HG02870 (cell line): ENCODE results near the gene IMMP2L.
A peak's percentile ranks its signal among the peaks of the same experiment; 100 is the strongest.

ENCODE experiments used
- ATAC-seq: cut with Tn5 transposase; IDR thresholded peaks from one replicate; pipeline ENCODE4 v1.9.1; 2021; ENCODE audit warnings: mild to moderate bottlenecking, moderate library complexity; ENCODE audit not compliant: unreplicated experiment

The IMMP2L gene

DNA sequence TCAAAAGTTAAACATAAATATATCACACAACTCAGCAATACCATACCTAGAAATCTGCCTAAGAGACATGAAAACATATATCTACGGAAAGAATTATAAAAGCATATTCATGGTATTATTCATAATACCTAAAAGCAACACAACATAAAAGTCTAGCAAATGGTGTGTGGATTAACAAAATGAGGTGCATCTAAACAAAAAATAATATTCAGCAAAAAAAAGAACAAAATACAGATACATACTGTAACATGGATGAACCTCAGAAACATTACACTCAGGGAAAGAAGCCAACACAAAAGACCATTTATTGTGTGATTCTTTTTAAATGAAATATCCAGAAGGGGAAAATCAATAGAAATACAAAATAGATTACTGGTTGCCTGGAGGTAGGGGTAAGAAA is 155.0 kb downstream of the IMMP2L start:
- no peak for ATAC-seq

DNA sequence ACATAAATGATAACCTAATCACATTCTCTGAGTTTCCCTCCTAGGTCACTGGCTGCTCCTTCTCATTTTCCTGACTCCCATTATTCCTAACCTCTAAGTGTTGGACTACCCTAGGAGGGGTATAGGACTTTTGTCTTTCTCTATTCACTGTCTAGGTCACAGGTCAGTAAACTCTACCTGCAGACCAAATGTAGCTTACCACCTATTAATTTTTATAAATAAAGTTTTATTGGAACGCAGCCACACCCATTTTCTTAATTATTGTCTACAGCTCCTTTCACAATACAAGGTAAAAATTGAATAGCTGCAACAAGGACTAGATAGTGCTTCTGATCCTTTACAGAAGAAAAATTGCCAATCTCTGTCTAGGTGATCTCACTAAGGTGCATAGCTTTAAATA is 156.7 kb downstream of the IMMP2L start:
- no peak for ATAC-seq

DNA sequence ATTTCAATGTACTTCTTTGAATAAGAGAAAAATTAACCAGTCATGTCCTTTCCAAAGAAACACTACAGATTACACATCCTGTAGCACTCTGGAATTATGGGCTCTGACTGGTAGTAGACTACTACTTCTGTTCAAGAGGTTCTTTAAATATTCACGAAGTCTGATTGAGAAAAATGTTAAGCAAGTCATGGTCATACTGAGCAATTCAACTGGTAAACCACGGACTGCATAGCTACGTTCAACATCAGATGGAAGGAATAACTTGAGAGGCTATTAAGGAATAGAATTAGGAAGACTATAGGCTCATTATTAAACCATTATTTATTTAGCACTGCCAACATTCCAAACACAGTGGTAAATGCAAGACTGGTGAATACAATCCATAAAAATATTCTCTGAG is 160.8 kb downstream of the IMMP2L start:
- ATAC-seq: no peak

DNA sequence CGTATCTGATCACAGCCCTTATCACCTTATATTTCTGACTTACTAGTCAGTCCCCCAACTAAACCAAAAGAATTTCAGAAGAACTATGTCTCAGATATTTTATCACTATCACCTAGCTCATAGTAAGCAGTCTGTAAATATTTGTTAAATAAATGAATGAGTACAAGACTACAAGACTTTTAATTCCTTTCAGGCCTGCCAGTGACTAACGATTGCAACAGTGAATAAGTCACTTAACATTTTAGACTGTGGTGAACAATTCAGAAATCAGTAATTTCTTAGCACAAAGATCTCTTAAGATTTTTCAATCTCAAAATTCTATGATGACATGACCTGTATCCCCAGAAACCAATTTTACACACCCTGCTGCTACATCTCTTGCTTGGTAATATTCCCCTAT is 162.2 kb downstream of the IMMP2L start:
- no peak for ATAC-seq

DNA sequence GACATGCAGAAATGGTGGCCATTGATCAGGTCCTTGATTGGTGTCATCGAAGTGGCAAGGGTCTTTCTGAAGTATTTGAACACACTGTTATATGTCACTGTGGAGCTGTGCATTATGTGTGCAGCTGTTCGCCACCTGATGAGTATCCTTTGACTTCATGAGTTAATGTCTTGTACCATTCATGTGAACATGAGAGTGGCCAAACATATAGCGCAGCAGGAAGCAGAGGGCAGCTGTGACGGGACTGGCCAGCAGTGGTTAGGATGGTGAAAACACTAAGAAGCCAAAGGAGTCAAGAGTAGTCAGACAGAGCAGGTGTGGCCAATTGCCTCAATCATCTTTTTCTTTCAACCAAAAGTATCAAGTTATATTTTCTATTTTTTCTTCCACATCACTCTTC is 167.4 kb downstream of the IMMP2L start:
- no peak for ATAC-seq

GRCh38 chr7:111393011-111393754 is 169.1 kb downstream of the IMMP2L start:
- ATAC-seq: no peak

- no peak for ATAC-seq
Observed at GRCh38 chr7:111392294-111392693, 170.0 kb downstream of the IMMP2L start.

DNA sequence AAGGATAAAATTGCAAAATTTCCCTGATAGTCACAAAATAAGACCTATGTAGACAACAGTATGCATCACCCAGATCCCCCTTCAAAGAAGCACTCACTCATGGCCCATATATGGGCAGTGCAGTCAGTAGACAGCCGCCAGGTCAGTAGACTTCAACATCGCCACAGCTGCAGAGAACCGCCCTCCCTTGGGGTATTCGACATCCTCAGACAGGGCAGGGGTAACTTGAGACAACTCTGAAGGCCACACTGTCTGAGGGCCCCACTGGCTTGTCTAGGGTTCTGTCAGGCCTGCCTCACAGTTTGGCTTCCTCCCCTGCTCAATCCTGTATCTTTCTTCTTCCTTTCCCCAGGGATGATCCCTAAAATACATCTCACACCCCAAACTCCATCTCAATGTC is 172.3 kb downstream of the IMMP2L start:
- no peak for ATAC-seq

GRCh38 chr7:111388912-111389311 is 173.4 kb downstream of the IMMP2L start:
- ATAC-seq: peak; percentile 76

- ATAC-seq: no peak
Observed at GRCh38 chr7:111388016-111388415, 174.3 kb downstream of the IMMP2L start.

DNA sequence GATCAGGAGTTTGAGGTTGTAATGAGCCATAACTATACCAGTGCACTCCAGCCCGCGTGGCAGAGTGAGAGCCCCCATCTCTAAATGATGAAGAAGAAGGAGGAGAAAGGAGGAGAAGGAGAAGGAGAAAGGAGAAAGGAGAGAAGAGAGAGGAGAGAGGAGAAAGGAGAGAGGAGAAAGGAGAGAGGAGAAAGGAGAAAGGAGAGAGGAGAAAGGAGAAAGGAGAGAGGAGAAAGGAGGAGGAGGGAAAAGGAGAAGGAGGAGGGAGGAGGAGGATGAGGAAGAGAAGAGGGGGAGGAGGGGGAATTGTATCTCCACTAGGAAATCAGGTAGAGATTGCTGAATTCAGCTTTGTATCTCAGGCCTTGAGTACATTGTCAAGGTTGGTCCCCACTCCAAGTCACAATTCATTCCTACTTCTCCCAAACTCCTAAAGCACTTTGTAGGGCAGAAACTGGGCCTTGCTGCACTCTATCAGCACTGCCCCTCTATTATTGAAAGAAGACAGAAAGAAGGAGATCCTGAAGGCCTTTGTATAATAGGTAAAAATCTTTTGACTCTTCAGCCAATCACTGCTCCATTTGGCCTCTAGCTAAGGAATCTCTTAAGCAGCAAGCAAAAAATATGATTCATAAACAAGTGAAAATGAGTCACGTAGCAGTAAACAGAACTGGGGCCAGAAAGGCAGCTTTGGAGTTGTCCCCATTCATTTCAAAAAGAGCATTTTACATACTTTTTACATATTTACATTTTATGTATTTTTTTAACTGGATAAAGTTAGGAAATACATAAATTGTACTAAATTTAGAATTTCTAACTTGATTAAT is 178.0 kb downstream of the IMMP2L start:
- ATAC-seq: no peak

DNA sequence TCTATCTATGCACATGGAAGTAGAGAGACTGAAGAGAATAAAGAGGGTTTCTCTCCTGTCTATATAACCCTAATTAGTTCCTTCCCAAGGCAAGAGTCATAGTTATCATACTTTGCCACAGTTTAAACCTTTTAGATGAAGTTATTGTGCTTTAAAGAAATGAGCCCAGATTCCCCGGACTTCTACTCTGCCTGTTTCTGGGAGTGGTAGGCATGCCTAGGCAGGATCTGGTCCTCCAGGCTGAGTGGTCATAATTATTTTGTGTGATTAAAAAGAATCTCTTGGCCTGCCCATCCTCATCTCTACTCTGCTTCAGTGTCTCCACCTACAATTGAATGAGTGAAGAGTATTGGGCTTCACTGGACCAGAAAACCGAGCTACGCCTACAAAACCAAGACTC is 179.2 kb downstream of the IMMP2L start:
- ATAC-seq: no peak

- ATAC-seq: no peak
Observed at GRCh38 chr7:111381590-111381989, 180.7 kb downstream of the IMMP2L start.

GRCh38 chr7:111380945-111381344 is 181.3 kb downstream of the IMMP2L start:
- ATAC-seq: no peak

DNA sequence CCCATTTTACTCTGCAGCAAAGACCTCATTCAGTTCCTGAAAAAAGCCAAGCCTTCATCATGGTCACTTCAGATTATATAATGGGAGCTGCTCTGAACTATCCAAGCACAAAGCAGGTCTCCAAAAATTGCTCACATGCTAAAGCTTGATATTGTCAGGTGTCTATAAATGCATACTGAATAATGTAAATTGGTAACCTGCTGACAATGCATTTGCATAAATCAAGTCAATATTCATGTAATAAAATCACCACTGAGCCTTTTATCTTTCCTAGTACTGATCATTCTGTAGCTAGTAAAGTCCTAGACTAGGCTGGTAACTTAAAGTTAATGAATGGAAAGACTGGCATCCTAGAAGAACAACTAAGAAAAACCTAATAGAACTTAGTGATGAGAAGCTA is 188.3 kb downstream of the IMMP2L start:
- no peak for ATAC-seq

GRCh38 chr7:111371437-111371836 is 190.9 kb downstream of the IMMP2L start:
- ATAC-seq: no peak

GRCh38 chr7:111370002-111370401 is 192.3 kb downstream of the IMMP2L start:
- no peak for ATAC-seq

GRCh38 chr7:111368381-111369065 is 193.8 kb downstream of the IMMP2L start:
- no peak for ATAC-seq

GRCh38 chr7:111364413-111364812 is 197.9 kb downstream of the IMMP2L start:
- ATAC-seq: no peak

DNA sequence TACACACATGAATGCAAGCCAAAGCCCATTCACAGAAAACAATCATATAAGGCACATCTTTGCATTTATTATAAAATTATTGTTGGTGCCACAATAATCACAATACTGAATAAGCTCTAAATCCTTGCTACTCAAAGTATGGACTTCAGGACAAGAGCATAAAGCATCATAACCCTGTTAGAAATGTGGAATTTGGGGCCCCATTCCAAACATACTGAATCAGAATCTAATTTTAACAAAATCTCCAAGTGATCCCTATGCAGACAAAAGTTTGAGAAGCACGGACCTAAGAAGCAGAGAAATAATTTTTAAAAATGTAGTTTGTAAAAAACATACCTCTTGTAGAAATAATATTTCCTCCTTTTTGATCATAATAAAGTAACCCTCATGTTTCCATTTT is 199.2 kb downstream of the IMMP2L start:
- no peak for ATAC-seq

- ATAC-seq: no peak
Observed at GRCh38 chr7:111362506-111363054, 199.7 kb downstream of the IMMP2L start.
